ENCODE results near the gene GBGT1.

The GBGT1 gene

DNA sequence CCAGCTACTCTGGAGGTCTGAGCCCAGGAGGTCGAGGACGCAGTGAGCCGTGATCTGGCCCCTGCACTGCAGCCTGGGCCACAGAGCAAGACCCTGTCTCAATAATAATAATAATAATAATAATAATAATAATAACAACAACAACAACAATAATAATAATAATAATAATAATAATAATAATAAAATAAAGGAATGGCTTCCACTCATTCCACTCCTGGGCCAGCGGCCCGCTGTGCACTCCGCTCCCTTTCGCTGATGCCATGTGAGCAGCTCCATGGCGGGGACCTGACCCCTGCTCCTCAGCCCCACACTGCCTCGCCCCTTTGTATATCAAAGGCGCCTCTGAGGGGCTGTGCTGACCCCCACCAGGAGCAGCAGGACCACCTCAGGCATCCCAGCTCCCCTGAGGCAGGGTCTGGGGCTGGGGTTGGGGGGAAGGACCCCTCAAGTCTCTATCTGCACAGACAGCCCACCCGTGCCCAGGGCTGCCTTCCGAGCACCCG, 20.0 kb downstream of the GBGT1 start:
- DNase-seq (ENCODE audit: low read depth in 2 of 2): no peak

DNA sequence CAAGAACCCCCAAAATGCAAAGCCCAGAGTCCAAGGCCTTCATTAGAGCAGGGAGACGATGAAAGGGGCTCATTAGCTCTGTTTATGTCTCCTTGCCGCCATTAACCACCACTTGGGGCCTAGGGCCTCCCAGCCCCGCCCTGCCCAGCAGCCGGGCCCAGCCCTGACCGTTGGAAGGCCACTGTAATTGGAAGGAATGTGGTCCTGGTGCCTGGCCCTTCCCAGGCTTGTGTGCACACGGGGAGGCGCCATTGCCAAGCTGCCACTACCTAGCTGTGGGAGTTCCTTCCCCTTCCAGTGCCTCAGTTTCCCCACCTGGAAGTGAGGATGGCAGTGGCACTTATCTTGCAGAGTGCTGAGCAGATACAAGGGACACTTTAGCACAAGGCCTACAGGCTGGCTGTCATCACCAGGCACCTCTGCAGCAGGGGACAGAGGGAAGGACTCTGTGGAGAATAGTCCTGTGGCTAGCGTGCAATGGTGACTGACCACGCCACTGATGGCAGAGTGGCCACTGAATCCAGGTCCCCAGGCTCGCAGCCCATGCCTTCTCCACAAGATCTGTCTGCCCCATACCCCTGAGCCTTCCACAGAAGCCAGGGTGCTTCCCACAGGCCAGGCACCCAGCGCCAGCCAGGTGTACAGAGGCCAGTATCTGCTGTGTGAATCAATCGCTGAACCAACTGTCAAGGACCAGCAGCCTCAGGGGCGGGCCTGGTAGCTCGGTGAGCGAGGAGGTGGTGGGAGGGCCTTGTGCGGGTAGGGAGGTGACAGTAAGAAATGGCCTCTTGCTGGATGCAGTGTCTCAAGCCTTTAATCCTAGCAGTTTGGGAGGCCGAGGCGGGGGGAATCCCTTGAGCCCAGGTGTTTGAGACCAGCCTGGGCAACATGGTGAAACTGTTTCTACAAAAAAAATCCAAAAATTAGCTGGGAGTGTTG, 20.8 kb downstream of the GBGT1 start:
- no peak for DNase-seq (ENCODE audit: low read depth in 2 of 2)

DNA sequence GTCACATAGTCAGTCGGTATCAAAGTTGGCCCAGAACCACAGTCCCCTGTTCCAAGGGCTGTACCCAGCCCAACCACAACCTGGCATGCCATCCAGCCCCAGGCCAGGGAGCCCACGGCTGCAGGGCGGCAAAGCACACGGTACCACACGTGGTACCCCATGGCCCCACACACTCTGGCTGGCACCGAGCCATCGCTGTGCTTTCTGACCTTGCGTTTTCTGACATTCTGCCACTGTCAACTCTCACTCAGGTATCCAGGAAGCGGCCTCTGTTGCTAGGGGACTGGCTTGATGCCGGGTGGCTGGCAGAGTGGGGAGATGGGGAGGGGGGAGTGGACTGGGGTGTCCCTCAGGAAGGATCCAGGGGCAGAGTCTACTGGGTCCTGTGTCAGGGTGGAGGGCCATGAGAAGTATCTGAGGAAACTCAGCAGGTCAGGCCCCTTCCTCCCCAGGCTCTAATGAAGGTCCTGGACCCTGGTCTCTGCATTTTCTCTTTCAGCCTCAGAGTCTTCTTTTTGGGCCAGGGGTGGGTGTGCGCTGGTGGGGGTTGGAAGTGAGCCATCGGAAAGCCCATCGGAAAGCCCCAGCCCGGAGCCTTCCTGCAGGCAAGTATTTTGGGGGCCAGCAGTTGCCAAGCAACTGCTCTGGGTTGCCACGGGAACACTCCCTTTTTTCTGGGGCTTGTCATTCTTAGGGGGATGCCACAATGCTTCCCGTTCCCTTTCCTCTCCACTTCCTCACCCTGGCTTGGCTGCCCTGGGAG, 21.7 kb downstream of the GBGT1 start:
- DNase-seq (ENCODE audit: low read depth in 2 of 2): no peak

DNA sequence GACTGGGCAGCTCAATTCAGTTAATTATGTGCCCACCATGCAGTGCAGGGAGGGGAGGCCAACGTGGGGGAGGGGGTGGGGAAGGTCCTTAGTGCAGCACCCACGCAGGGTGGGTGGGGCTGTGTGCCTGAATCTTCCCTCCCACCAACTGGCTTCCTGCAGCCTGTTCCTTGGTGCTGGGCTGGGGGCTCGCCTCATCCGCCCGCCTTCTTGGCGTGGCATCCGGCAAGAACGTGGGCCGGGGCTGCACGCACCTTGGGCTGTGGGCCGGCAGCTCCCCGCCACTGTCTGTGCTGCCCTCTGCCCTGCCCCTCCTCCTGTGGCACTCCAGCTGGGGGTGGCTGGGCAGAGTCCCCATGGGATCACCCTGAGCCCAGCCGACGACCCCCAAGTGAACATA, 23.1 kb downstream of the GBGT1 start:
- DNase-seq (ENCODE audit: low read depth in 2 of 2): no peak

DNA sequence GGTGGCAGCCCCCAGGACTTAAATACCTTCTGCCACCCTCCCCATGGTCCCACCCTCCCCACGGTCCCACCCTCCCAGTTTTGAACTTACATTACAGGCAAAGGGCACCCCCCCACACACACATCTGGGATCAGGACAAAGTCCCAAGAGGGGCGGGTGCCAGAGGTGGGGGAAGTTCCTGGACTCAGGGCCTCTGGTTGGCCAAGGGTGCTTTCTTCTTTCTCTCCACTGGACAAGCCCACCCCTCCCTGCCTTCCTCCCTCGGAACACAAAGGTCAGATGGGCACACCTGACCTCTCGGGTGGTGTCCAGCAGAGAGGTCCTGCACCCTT, 23.6 kb downstream of the GBGT1 start:
- no peak for DNase-seq (ENCODE audit: low read depth in 2 of 2)

DNA sequence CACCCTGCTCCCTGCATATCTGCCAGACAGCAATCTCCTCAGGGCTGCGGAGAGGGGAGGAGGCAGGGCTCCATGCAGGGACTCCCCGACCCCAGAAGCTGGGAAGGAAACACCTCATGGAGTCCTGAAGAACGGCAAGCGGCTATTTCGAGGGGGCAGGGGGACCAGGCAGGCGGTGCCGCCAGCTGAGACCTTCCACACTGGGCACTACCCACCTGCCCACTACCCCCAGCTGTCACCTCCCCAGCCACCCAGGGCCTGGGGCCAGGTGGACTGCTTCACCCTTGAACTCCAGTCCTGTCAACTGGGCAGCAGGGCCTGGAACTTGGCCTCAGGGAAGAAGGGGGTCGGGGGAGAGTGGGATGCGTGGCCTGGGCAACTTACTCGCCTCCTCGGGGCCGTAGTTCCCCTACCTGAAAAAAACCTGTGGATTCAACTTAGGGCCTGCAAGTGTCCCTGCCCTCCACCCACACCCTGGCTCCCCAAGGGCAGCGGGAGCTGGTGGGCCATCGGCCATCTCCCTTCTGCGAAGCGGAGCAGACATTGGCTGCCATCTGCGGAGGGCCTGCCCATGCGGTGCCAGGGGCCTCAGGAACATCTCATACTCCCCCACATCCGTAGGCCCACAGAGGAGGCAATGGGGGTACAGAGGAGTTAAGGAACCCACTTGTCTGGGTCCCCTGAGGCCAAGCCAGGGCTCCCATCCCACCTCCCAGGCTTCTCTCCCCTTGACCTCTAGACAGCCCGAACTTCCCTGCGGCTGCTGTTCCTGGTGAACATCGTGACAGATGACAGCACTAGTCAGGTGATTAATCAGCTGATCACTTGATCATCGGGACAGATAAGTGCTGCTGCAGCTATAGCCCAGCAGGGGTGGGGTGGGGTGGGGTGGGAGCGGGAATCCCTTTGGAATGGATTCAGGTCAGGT, 24.2 kb downstream of the GBGT1 start:
- no peak for DNase-seq (ENCODE audit: low read depth in 2 of 2)

DNA sequence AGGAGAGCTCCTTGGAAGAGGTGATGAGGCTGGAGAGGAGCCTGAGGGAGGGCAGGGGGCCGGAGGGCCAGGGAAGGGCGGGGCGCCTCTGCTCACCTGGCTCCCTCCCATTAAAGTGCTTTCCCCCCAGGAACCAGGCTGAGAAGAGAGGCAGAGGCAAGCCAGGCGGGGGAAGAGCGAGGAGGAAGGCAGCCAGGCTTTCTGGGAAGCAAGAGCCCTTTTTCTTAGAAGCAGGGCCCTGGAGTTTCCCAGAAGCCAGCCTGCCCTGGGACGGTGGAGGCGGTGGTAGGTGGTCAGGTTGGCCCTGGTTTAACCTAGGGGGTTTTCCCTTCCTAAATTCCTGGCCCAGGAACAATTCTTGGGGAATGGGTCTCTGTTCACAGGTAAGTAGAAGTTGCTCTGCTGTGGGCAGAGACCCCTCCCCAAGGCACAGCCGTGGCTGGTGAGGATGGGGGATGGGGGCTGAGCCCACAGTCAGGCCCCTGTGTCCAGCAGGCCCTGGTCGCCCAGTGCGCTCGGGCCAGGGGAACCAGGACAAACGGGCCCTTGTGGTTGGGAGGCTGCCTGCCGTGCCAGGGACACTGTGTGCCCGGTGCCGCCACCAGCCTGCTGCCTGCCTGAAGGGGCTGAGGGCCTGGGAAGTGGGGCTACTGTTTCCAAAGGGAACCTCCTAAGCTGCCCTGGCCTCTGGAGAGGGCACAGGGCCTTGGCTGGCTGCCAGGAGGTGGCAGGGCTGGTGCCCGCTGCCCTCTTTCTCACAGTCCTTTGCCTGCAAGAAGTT, 26.1 kb downstream of the GBGT1 start:
- no peak for DNase-seq (ENCODE audit: low read depth in 2 of 2)

DNA sequence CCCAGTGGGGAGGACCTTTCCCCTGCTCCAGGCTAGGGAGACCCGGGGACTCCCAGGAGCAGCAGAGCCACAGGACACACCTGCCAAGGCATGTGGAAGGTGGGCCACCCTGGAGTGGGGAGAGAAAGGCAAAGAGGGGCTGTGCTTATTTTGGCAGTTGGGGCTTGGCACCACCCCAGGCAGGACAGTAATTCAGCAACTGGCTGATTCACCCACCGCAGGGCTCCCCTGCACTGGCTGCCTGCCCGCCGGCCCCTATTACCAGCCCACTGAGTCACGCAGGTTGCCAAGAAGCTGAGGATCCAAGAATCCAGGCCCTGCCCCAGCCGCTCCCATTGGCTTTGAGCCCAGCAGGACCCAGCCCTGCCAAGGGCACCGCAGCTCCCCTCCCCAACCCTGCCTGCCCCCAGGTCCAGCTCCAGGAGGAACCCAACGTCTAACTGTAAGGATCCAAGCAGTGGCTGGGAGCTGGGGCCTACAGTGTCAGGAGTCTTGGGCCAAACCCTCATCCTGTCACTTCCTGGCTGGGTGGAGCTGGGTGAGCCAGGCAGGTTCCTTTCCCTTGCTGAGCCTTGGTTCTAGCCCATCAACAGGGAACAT, 28.5 kb downstream of the GBGT1 start:
- DNase-seq (ENCODE audit: low read depth in 2 of 2): no peak

DNA sequence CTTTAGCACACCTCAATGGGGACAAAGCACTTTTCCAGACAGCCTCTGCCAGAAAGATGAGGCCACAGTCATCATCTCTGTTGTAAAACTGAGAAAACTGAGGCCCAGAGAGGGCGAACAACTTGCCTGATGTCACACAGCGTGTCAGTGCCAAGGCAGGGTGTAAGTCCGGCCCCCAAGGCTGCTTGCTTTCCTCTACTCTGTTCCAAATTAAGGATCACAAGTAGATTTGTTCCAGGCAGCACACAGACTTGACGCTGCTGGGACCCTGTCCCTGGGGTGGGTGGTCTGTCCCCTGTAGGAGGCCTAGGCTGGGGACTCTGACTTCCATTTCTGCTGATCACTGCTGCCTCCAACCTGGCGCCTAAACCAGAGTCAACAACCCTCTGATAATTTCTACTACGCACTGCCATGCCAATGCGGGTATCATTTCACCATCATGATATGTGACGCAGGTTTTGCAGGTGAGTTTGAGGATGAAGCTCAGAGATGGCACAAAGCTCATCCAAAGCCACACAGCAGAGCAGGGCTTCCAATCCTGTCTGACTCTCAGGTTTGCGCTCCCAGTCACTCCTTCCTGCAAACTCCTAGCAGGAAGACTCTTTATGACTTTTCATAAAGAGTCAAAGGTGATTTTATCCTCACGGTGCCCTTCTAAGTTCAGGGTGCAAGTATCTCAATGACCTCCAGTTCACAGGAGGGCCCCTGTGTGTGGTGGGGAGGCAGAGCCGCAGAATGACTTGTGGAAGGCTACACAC, 29.1 kb downstream of the GBGT1 start:
- no peak for DNase-seq (ENCODE audit: low read depth in 2 of 2)

DNA sequence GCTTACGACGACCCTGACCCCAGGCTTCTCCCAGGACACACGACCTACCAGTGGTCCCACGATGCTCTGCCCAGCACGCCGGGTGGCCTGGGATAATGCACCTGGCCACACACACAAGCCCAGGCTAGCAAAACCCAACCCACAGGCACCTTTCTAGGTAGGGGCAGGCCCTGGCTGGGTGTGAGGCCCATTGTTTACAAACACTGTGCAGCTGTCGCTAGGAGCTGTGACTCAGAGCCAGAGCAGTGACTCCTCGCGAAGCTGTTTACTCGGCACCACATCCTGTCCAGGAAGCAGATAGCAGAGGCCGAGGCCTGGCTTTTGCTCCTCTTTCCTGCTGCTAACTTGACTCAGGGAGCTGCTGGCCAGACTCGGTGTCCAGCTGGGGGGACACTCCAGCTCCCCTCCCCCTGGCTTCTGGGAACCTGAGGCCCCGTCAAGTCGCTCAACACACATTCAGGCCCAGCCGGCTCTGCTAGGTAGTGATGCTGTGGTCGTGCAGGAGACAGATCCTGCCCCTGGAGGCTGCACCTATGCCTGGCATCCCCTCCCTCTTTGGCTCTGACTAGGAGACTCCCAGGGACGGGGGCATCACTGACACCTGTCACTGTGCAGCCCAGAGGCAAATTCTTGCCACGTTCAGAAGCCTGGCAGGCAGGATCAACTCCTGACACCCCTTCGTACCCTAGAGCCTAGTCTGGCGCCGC, 29.9 kb downstream of the GBGT1 start:
- DNase-seq (ENCODE audit: low read depth in 2 of 2): peak in 1 of 2 donors; percentile 78

DNA sequence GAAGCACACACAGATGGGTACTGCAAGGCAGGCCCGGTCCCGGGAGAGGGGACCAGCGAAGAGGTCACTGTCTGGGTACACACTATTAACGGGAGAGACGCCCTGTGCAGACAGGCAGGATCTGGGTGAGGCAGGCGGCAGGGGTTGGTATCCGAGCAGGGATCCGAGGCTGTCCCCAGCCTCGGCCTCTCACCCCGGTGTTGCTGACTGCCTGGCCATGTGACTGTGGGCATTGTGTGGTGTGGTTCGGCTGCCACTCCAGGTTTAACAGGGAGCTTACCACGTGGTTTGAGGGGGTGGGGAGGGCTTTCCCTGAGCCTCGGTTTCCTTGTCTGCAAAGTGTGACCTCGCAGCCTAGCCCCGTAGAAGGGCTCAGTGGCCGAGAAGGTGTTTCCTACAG, 31.5 kb downstream of the GBGT1 start:
- DNase-seq (ENCODE audit: low read depth in 2 of 2): no peak

DNA sequence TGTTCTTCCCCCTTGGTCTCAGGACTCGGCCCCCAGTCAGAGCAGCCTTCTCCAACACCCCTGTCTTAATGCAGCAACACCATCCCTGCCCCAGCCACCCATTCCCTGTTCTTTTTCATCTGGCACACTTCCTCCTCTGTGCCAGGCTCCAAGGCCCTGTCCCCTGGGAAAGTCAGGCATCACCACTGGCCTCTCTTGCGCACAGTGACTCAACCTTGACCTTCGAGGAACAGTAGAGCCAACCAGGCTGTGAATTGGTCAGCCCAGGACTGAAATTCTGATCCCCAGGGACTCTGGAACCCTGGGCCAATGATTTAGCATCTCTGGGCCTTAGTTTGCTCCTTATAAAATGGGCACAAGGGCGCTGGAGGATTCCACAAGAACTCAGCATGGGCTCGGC, 32.2 kb downstream of the GBGT1 start:
- no peak for DNase-seq (ENCODE audit: low read depth in 2 of 2)

DNA sequence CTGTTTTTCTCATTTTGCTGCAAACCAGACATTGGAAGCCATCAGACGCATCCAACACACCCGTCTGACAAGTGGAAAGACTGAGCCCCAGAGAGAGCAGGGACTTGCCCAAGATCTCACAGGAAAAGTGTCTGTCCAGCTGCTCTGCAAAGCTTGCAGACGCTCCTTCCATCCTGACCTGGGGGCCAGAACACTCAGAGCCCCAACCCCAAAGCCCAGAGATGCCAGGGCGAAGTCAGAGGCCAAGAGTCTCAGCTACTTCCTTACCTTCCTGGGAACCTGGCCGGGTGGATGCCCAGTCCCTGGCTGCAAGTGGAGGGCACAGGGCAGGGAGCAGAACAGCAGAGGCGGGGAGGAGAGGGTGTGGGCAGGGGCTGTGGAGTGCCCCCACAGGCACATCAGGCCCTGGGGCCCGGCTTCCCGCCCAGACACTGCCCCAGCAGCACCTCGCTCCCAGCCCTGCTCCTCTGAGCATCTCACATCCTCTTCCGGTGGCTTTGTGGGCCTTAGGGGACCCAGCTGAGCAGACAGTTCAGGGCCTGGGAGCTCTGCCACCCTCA, 32.9 kb downstream of the GBGT1 start:
- no peak for DNase-seq (ENCODE audit: low read depth in 2 of 2)

DNA sequence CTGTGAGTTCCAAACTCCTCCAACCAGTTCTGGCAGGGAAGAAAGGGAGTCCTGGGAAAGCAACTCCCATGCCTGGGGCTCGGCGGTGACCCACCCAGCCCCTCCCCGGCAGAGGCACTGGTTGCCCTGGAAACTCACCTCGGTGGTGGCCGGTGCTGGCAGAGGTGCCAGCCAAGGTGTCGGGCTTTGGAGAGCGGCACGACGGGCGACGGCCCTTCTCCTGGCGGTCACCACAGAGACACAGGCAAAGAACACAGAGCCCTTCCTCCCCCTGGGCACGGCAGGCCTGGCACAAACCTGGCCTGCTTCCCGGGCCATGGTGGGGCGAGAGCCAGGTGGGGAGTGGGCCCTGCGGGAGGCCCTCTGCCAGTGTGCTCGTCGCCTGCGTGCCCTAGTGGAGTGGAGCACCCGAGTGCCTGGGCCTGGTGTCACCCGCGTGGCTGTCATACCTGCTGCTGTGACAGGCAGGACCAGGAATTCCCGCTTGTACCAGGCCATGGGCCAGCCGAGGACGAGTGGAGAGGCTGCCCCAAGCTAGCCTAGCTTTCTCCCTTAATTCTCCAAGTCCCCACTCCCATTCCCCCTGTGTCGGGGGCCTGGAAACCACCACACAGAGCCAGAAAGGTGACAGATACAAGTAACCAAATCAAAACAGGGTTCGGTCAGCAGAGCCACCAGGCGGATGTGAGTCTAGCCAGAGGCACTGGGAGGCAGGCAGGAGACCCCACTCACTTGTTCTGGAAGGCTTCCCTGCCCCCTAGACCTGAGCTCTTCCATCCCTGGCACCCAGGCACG, 34.5 kb downstream of the GBGT1 start:
- DNase-seq (ENCODE audit: low read depth in 2 of 2): no peak

DNA sequence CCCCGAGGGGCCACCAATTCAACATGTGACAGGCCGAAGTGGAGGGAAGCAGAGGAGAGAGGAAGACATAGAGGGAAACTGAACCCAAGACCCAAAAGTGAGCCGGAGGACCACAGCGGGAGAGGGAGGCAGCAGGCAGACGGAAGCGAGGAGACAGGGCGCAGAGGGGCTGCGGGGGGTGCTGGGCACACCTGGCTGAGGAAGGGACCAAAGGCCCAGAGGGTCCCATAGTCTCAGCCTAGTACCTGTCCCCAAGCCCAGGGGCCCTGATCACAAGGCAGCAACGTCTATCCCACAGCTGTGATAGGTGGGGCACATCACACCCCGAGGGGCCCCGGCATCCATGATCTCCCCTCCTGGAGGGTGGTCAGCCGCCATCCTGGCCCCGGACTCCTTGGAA, 35.6 kb downstream of the GBGT1 start:
- no peak for DNase-seq (ENCODE audit: low read depth in 2 of 2)

DNA sequence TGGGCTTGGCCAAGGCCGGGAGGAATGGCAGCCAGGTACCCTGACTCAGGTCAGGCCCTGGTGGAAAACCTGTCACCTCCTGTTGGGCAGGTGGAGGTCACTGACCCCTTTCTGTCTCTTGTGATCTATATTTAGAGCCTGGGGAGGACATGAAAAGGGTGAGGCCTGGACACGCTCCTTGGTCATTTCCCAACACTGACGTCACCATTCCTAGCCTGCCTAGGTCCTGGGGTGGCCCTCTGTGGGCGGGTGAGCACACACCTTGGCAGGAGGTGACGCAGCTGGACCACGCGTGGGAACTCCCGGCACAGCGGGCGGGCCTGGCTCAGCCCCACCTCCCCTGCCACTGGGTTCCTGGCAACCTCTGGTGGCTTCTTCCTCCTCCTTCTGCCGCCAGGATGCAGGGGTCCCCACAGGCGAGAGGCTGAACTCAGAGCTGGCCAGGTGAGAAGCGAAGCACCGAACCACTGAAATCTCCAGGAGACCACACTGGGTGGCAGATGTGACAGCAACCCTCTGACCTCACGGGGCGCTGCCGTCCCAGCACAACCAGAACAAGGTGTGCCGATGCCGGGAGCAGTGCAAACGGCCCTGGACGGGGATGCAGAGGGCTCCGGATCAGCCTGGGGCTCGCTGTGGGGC, 36.3 kb downstream of the GBGT1 start:
- no peak for DNase-seq (ENCODE audit: low read depth in 2 of 2)

DNA sequence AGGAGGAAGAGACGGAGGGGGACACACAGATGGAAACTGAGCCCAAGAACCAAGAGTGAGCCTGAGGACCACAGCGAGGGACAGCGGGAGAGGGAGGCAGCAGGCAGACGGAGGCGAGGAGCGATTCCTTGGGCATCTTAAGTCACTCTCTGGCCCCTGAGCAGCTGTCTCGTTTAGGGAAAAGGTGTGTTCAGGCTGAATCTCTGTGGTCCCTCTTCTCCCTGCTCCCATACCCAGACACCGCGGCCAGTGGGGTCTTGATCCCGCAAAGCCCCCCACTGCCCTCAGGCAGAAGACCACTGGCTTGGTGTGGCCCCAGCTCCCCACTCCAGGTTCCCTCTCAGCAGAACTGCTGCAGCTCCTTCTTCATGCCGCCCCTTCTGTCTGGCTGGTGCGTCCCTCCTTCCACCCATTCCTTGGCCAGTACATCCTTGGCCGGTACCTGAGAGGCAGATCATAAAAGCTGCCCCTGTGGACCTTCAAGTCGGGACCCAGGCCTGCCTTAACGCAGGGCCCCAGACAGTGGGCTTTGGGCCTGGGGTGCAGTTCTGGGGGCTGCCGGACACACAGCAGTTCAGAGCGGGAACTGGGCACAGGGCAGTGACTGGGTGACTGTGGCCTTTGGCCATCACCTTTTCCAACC, 36.9 kb downstream of the GBGT1 start:
- DNase-seq (ENCODE audit: low read depth in 2 of 2): no peak
